PFSK-1 (cell line): ENCODE data around the gene RPL35.

Experiments
- POLR2AphosphoS5 ChIP-seq: IDR thresholded peaks from 2 replicates; pipeline ENCODE4 v1.6.1; 2012; ENCODE audit warnings: low read depth, mild to moderate bottlenecking, control low read depth, low read length, moderate library complexity
- SIN3A ChIP-seq: IDR thresholded peaks from 2 replicates; pipeline ENCODE4 v1.6.1; 2012; ENCODE audit warnings: mild to moderate bottlenecking, low read length, moderate library complexity, borderline replicate concordance; ENCODE audit not compliant: insufficient read depth
- TAF1 ChIP-seq: IDR thresholded peaks from 2 replicates; pipeline ENCODE4 v1.6.1; 2012; ENCODE audit warnings: low read length, control low read depth, borderline replicate concordance; ENCODE audit not compliant: insufficient read depth
- TF ChIP-seq, protein P1 (sequence below), 2 experiments: IDR thresholded peaks; 2 replicates each; pipeline versions ENCODE4 v1.6.1 to v1.8.0; 2011 to 2012; ENCODE audit warnings: low read depth in 2 of 2, low read length in 2 of 2, control low read depth in 1 of 2, inconsistent platforms in 1 of 2, mild to moderate bottlenecking in 1 of 2, moderate library complexity in 1 of 2; ENCODE audit not compliant: insufficient read depth in 1 of 2

DNA sequence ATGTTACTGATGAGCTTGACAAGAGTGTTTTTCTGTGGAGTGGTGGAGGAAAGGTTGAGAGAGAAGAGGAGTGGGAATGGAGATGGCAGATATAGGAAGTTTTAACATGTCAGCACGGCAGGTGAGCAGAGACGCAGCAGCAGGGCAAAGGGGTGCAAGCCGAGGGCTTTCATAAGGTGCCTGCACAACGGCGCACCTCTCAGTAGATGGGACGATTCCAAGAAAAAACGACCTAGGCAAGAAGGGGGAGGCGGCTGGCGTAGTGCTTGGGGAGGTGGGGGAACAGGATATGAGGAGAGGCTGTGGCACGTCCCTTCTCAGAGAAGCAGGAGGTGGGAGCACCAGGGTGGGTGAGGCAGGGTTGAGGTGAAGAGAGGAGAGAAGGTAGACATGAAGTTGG is 24.7 kb upstream of the RPL35 start:
- TF ChIP-seq POLR2AphosphoS5 (no peak), TAF1 (no peak), SIN3A (no peak)
- TF ChIP-seq, protein P1, sequence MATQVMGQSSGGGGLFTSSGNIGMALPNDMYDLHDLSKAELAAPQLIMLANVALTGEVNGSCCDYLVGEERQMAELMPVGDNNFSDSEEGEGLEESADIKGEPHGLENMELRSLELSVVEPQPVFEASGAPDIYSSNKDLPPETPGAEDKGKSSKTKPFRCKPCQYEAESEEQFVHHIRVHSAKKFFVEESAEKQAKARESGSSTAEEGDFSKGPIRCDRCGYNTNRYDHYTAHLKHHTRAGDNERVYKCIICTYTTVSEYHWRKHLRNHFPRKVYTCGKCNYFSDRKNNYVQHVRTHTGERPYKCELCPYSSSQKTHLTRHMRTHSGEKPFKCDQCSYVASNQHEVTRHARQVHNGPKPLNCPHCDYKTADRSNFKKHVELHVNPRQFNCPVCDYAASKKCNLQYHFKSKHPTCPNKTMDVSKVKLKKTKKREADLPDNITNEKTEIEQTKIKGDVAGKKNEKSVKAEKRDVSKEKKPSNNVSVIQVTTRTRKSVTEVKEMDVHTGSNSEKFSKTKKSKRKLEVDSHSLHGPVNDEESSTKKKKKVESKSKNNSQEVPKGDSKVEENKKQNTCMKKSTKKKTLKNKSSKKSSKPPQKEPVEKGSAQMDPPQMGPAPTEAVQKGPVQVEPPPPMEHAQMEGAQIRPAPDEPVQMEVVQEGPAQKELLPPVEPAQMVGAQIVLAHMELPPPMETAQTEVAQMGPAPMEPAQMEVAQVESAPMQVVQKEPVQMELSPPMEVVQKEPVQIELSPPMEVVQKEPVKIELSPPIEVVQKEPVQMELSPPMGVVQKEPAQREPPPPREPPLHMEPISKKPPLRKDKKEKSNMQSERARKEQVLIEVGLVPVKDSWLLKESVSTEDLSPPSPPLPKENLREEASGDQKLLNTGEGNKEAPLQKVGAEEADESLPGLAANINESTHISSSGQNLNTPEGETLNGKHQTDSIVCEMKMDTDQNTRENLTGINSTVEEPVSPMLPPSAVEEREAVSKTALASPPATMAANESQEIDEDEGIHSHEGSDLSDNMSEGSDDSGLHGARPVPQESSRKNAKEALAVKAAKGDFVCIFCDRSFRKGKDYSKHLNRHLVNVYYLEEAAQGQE (IDR thresholded peaks at IDR 0.05; ENCODE audit: insufficient read depth in 1 of 2, low read depth in 2 of 2, low read length in 2 of 2) = no peak
